ENCODE results near the gene RERE. TPM values are rescaled to one million over a fixed set of nuclear protein-coding genes. Genes with fewer than 3 reads are reported as not detected.

The RERE gene
- total RNA-seq, 2 donors from 2014 or later = 102 to 108 TPM

- peaks cover 2% of the 10 kb centered on the region for H3K36me3 Mint-ChIP-seq (ENCODE audit: low read depth)
- H3K27ac Mint-ChIP-seq = peak overlapping the region; percentile 90
- peak overlapping the region; percentile 79 for H3K4me3 Mint-ChIP-seq
- ATAC-seq (peak; percentile 83), DNase-seq (no peak)
- no peaks in the 10 kb centered on the region for H3K27me3 Mint-ChIP-seq
- H3K9me3 ChIP-seq (ENCODE audit: control insufficient read depth, low read length, poor library complexity, severe bottlenecking) = no peaks in the 10 kb centered on the region
- H3K4me1 Mint-ChIP-seq = peaks cover 57% of the 10 kb centered on the region
Measured at GRCh38 chr1:8409106-8409505, 408.3 kb downstream of the RERE start.

- Mint-ChIP-seq H3K4me3 (peak overlapping the region; percentile 79), H3K27ac (peak overlapping the region; percentile 90), H3K36me3 (ENCODE audit: low read depth) (peaks cover 2% of the 10 kb centered on the region), H3K4me1 (peaks cover 57% of the 10 kb centered on the region), H3K27me3 (no peaks in the 10 kb centered on the region)
- H3K9me3 ChIP-seq (ENCODE audit: control insufficient read depth, low read length, poor library complexity, severe bottlenecking) = no peaks in the 10 kb centered on the region
- DNase-seq (no peak), ATAC-seq (peak; percentile 13)
Measured at GRCh38 chr1:8408151-8408839, 409.1 kb downstream of the RERE start.

- ATAC-seq = peak; percentile 79
Measured at GRCh38 chr1:8407652-8408051, 409.8 kb downstream of the RERE start.

GRCh38 chr1:8406960-8407359 is 410.5 kb downstream of the RERE start:
- peaks cover 2% of the 10 kb centered on the region for H3K36me3 Mint-ChIP-seq (ENCODE audit: low read depth)
- no peaks in the 10 kb centered on the region for H3K27me3 Mint-ChIP-seq
- H3K4me1 Mint-ChIP-seq = peaks cover 51% of the 10 kb centered on the region
- no peak for ATAC-seq
- H3K4me3 Mint-ChIP-seq = no peak overlapping the region
- no peaks in the 10 kb centered on the region for H3K9me3 ChIP-seq (ENCODE audit: control insufficient read depth, low read length, poor library complexity, severe bottlenecking)
- H3K27ac Mint-ChIP-seq = peak overlapping the region; percentile 90
- DNase-seq = no peak

More at GRCh38 chr1:8407652-8408051, 409.8 kb downstream of the RERE start:
- H3K27ac Mint-ChIP-seq = peak overlapping the region; percentile 90
- H3K36me3 Mint-ChIP-seq (ENCODE audit: low read depth) = peaks cover 2% of the 10 kb centered on the region
- H3K4me1 Mint-ChIP-seq = peaks cover 57% of the 10 kb centered on the region
- H3K27me3 Mint-ChIP-seq = no peaks in the 10 kb centered on the region
- no peak for DNase-seq
- no peaks in the 10 kb centered on the region for H3K9me3 ChIP-seq (ENCODE audit: control insufficient read depth, low read length, poor library complexity, severe bottlenecking)
- peak overlapping the region; percentile 79 for H3K4me3 Mint-ChIP-seq

GRCh38 chr1:8406011-8406410 is 411.4 kb downstream of the RERE start:
- Mint-ChIP-seq H3K36me3 (ENCODE audit: low read depth) (peaks cover 2% of the 10 kb centered on the region), H3K27me3 (no peaks in the 10 kb centered on the region), H3K4me3 (no peak overlapping the region), H3K27ac (peak overlapping the region; percentile 90), H3K4me1 (peaks cover 48% of the 10 kb centered on the region)
- no peak for ATAC-seq
- no peaks in the 10 kb centered on the region for H3K9me3 ChIP-seq (ENCODE audit: control insufficient read depth, low read length, poor library complexity, severe bottlenecking)
- no peak for DNase-seq

- Mint-ChIP-seq H3K36me3 (ENCODE audit: low read depth) (peaks cover 2% of the 10 kb centered on the region), H3K27me3 (no peaks in the 10 kb centered on the region), H3K27ac (peak overlapping the region; percentile 56), H3K4me1 (peaks cover 37% of the 10 kb centered on the region), H3K4me3 (no peak overlapping the region)
- ATAC-seq (no peak), DNase-seq (no peak)
- no peaks in the 10 kb centered on the region for H3K9me3 ChIP-seq (ENCODE audit: control insufficient read depth, low read length, poor library complexity, severe bottlenecking)
Measured at GRCh38 chr1:8404460-8405370, 412.7 kb downstream of the RERE start.

GRCh38 chr1:8402109-8402710 is 415.2 kb downstream of the RERE start:
- H3K27ac Mint-ChIP-seq = no peak overlapping the region
- ATAC-seq (no peak), DNase-seq (no peak)
- H3K9me3 ChIP-seq (ENCODE audit: control insufficient read depth, low read length, poor library complexity, severe bottlenecking) = no peaks in the 10 kb centered on the region
- peaks cover 33% of the 10 kb centered on the region for H3K4me1 Mint-ChIP-seq
- peaks cover 4% of the 10 kb centered on the region for H3K36me3 Mint-ChIP-seq (ENCODE audit: low read depth)
- H3K4me3 Mint-ChIP-seq = no peak overlapping the region
- H3K27me3 Mint-ChIP-seq = no peaks in the 10 kb centered on the region

- H3K4me3 Mint-ChIP-seq = no peak overlapping the region
- H3K36me3 Mint-ChIP-seq (ENCODE audit: low read depth) = peaks cover 4% of the 10 kb centered on the region
- H3K27ac Mint-ChIP-seq = peak overlapping the region; percentile 95
- DNase-seq (no peak), ATAC-seq (no peak)
- H3K4me1 Mint-ChIP-seq = peaks cover 43% of the 10 kb centered on the region
- H3K9me3 ChIP-seq (ENCODE audit: control insufficient read depth, low read length, poor library complexity, severe bottlenecking) = no peaks in the 10 kb centered on the region
- no peaks in the 10 kb centered on the region for H3K27me3 Mint-ChIP-seq
Measured at GRCh38 chr1:8398677-8399076, 418.8 kb downstream of the RERE start.

GRCh38 chr1:8398086-8398485 is 419.4 kb downstream of the RERE start:
- DNase-seq (no peak), ATAC-seq (no peak)
- peak overlapping the region; percentile 77 for H3K4me3 Mint-ChIP-seq
- no peaks in the 10 kb centered on the region for H3K27me3 Mint-ChIP-seq
- peak overlapping the region; percentile 95 for H3K27ac Mint-ChIP-seq
- peaks cover 44% of the 10 kb centered on the region for H3K4me1 Mint-ChIP-seq
- H3K36me3 Mint-ChIP-seq (ENCODE audit: low read depth) = peaks cover 4% of the 10 kb centered on the region
- H3K9me3 ChIP-seq (ENCODE audit: control insufficient read depth, low read length, poor library complexity, severe bottlenecking) = no peaks in the 10 kb centered on the region

GRCh38 chr1:8397511-8397910 is 419.9 kb downstream of the RERE start:
- ATAC-seq (peak; percentile 24), DNase-seq (no peak)
- H3K4me1 Mint-ChIP-seq = peaks cover 49% of the 10 kb centered on the region
- H3K27ac Mint-ChIP-seq = peak overlapping the region; percentile 95
- H3K27me3 Mint-ChIP-seq = no peaks in the 10 kb centered on the region
- peak overlapping the region; percentile 77 for H3K4me3 Mint-ChIP-seq
- peaks cover 4% of the 10 kb centered on the region for H3K36me3 Mint-ChIP-seq (ENCODE audit: low read depth)
- no peaks in the 10 kb centered on the region for H3K9me3 ChIP-seq (ENCODE audit: control insufficient read depth, low read length, poor library complexity, severe bottlenecking)

GRCh38 chr1:8396786-8397406 is 420.5 kb downstream of the RERE start:
- H3K4me1 Mint-ChIP-seq = peaks cover 51% of the 10 kb centered on the region
- H3K36me3 Mint-ChIP-seq (ENCODE audit: low read depth) = peaks cover 4% of the 10 kb centered on the region
- no peaks in the 10 kb centered on the region for H3K27me3 Mint-ChIP-seq
- no peaks in the 10 kb centered on the region for H3K9me3 ChIP-seq (ENCODE audit: control insufficient read depth, low read length, poor library complexity, severe bottlenecking)
- ATAC-seq (peak; percentile 58), DNase-seq (no peak)
- peak overlapping the region; percentile 95 for H3K27ac Mint-ChIP-seq
- H3K4me3 Mint-ChIP-seq = peak overlapping the region; percentile 31

- DNase-seq (no peak), ATAC-seq (no peak)
- H3K36me3 Mint-ChIP-seq (ENCODE audit: low read depth) = peaks cover 4% of the 10 kb centered on the region
- H3K27me3 Mint-ChIP-seq = no peaks in the 10 kb centered on the region
- no peaks in the 10 kb centered on the region for H3K9me3 ChIP-seq (ENCODE audit: control insufficient read depth, low read length, poor library complexity, severe bottlenecking)
- H3K4me3 Mint-ChIP-seq = peak overlapping the region; percentile 84
- peak overlapping the region; percentile 95 for H3K27ac Mint-ChIP-seq
- peaks cover 54% of the 10 kb centered on the region for H3K4me1 Mint-ChIP-seq
Measured at GRCh38 chr1:8396083-8396785, 421.2 kb downstream of the RERE start.
